GM12891 (cell line): Measurements from ENCODE around the gene TEAD1.
"Not testable (repeated sequence)": the region's sequence is repeated elsewhere in the genome, so short reads cannot be mapped to it uniquely, and the experiment has no call there.

Experiments used
- POLR2A ChIP-seq: IDR thresholded peaks from 2 replicates; pipeline ENCODE4 v1.6.1; 2011; ENCODE audit warnings: low read depth, low read length, control low read depth
- POLR2AphosphoS5 ChIP-seq: IDR thresholded peaks from 2 replicates; pipeline ENCODE4 v1.6.1; 2011; ENCODE audit warnings: low read depth, low read length, control low read depth
- TAF1 ChIP-seq: IDR thresholded peaks from 2 replicates; pipeline ENCODE4 v1.6.1; 2011; ENCODE audit warnings: low read depth, low read length, control low read depth

GRCh38 chr11:12758117-12758516 lies 83.9 kb downstream of the TEAD1 start:
- TF ChIP-seq POLR2A, TAF1, POLR2AphosphoS5: not testable (repeated sequence)
